GM12878 (cell line): ENCODE data around the gene RGS6. TPM values are rescaled to one million over a fixed set of nuclear protein-coding genes. Genes with fewer than 3 reads are reported as not detected.

ENCODE experiments used
- ATAC-seq: fragments of 200-7000 bp; cut with Tn5 transposase; 3 replicates; pipeline ENCODE4 v1.9.1; 2020; ENCODE audit warnings: mild to moderate bottlenecking, moderate library complexity
- BruUV-seq: library from RNA; stranded (reverse); fragments of 400-500 nt; replicated peaks from 2 replicates; lab custom pipeline; 2021; lab: Mats Ljungman, UMichigan
- CTCF ChIA-PET: fragments of 300-600 bp; sonication (Branson Sonifier 250); formaldehyde crosslinking; extraction: SDS; loops from one replicate; lab custom pipeline; 2021; ENCODE audit warnings: inconsistent platforms; lab: Yijun Ruan, JAX
- POLR2A ChIA-PET: fragments of 350-600 bp; formaldehyde crosslinking; extraction: SDS; loops from one replicate; lab custom pipeline; 2021; ENCODE audit warnings: inconsistent platforms; lab: Charles Lee
- RAD21 ChIA-PET: fragments of 300-600 bp; sonication (Branson Sonifier 250); formaldehyde crosslinking; loops from one replicate; lab custom pipeline; 2023; ENCODE audit warnings: antibody characterized with exemption; ENCODE audit not compliant: unreplicated experiment; lab: Charles Lee
- SMC1A ChIA-PET: fragments of 300-600 bp; sonication (Branson Sonifier 250); formaldehyde crosslinking; loops from one replicate; lab custom pipeline; 2023; ENCODE audit not compliant: unreplicated experiment, uncharacterized antibody; lab: Charles Lee
- DNase-seq: peaks from one replicate; pipeline ENCODE4 v3.0.0-alpha.2; 2011; ENCODE audit warnings: low read depth, low spot score
- FAIRE-seq: peaks from 3 replicates; lab custom pipeline; 2011; peaks lifted over from hg19 to GRCh38; lab: Jason Lieb, UNC
- H2AFZ ChIP-seq: 2 replicates; pipeline ENCODE4 v1.6.0; 2011; ENCODE audit warnings: low read depth, low read length, control low read depth; ENCODE audit not compliant: control insufficient read depth
- H3K27ac ChIP-seq: 2 replicates; pipeline ENCODE4 v1.5.1; 2011; ENCODE audit warnings: control low read depth; ENCODE audit not compliant: control insufficient read depth, insufficient read depth
- H3K27me3 ChIP-seq, 2 experiments: replicated peaks in 1 of 2; 2 replicates each; pipeline versions ENCODE4 v1.6.0 to v1.6.1; 2011; ENCODE audit warnings: low read length in 1 of 2; ENCODE audit not compliant: control insufficient read depth in 2 of 2, insufficient read depth in 2 of 2
- H3K36me3 ChIP-seq, 2 experiments: 2 replicates each; pipeline ENCODE4 v1.5.1; 2011; ENCODE audit warnings: low read length in 1 of 2; ENCODE audit not compliant: control insufficient read depth in 2 of 2, insufficient read depth in 2 of 2
- H3K4me1 ChIP-seq: 2 replicates; pipeline ENCODE4 v1.6.1; 2011; ENCODE audit warnings: mild to moderate bottlenecking, low read length, moderate library complexity, mixed read lengths; ENCODE audit not compliant: control insufficient read depth, insufficient read depth
- H3K4me2 ChIP-seq: 2 replicates; pipeline ENCODE4 v1.6.0; 2011; ENCODE audit warnings: control low read depth; ENCODE audit not compliant: control insufficient read depth, insufficient read depth
- H3K4me3 ChIP-seq: fragments of 200-600 bp; sonication (generic); 2 replicates; pipeline ENCODE4 v1.5.1; 2016
- H3K79me2 ChIP-seq: 2 replicates; pipeline ENCODE4 v1.6.0; 2011; ENCODE audit warnings: low read length; ENCODE audit not compliant: control insufficient read depth, insufficient read depth
- H3K9ac ChIP-seq: 2 replicates; pipeline ENCODE4 v1.8.0; 2011; ENCODE audit warnings: low read length, control low read depth, mixed read lengths; ENCODE audit not compliant: control insufficient read depth, insufficient read depth
- H3K9me3 ChIP-seq: replicated peaks from 3 replicates; pipeline ENCODE4 v1.5.1; 2011; ENCODE audit warnings: mild to moderate bottlenecking, low read length; ENCODE audit not compliant: control insufficient read depth, insufficient read depth
- H4K20me1 ChIP-seq: 2 replicates; pipeline ENCODE4 v1.6.0; 2011; ENCODE audit not compliant: control insufficient read depth, insufficient read depth
- ASH2L ChIP-seq: fragments of 300-600, 200-600 bp; sonication (generic); IDR thresholded peaks from 2 replicates; pipeline ENCODE4 v1.6.1; 2017; ENCODE audit warnings: low read depth, mild to moderate bottlenecking, borderline replicate concordance
- JUNB ChIP-seq: IDR thresholded peaks from 2 replicates; pipeline ENCODE4 v1.6.1; 2016; ENCODE audit warnings: antibody characterized with exemption, mild to moderate bottlenecking
- NFIC ChIP-seq: IDR thresholded peaks from 2 replicates; pipeline ENCODE4 v1.6.1; 2012; ENCODE audit warnings: low read depth, mild to moderate bottlenecking, inconsistent platforms, low read length, moderate library complexity
- ZNF622 ChIP-seq: fragments of 450-650 bp; IDR thresholded peaks from 2 replicates; pipeline ENCODE4 v1.6.1; 2017; ENCODE audit warnings: mild to moderate bottlenecking, inconsistent platforms
- whole genome bisulfite sequencing: methylation state at CpG from one replicate; pipeline ENCODE4 v1.1.6; 2016; ENCODE audit warnings: low lambda C conversion rate; ENCODE audit not compliant: insufficient replicate concordance, insufficient coverage; ENCODE audit errors: missing lambda C conversion rate; 5-methylcytosine and 5-hydroxymethylcytosine counted together
- in situ Hi-C: fragments of 300-500 bp; cut with MboI; formaldehyde crosslinking; loops from 9 replicates; pipeline ENCODE4 v1.14.3; 2018; ENCODE audit warnings: mixed read lengths
- intact Hi-C: fragments of 100-400 bp; cut with micrococcal nuclease; formaldehyde crosslinking; loops from one replicate; pipeline ENCODE4 v1.14.2; 2022; ENCODE audit not compliant: unreplicated experiment
- polyA plus RNA-seq, 11 experiments: library from polyadenylated mRNA; depleted of rRNA in 4 of 11; unstranded in 6 of 11; stranded (reverse) in 5 of 11; fragments of >200 nt; fragmentation: Nextera tagmentation in 4 of 11; fragmentation: Illumina TruSeq in 1 of 11; extraction: Ambion mirVana in 4 of 11; extraction: Trizol in 1 of 11; gene quantifications; 1 replicate in 1 of 11; 2 replicates in 10 of 11; pipeline versions ENCODE4 v1.2.1 to v1.2.3, GENCODE V29; 2011 to 2016; ENCODE audit warnings: inconsistent platforms in 2 of 11, missing spikeins in 2 of 11, low read depth in 1 of 11
- total RNA-seq, 4 experiments: library from RNA; depleted of rRNA in 3 of 4; stranded (reverse); fragments of >200 nt in 3 of 4; fragmentation: Illumina TruSeq in 1 of 4; extraction: Trizol in 1 of 4; gene quantifications; 2 replicates each; pipeline versions ENCODE4 v1.2.1 to v1.2.3, GENCODE V29; 2013 to 2021
- TF ChIP-seq, protein P1 (sequence below): IDR thresholded peaks from 2 replicates; pipeline ENCODE4 v1.6.1; 2012; ENCODE audit warnings: low read depth, low read length, improper control_type of control experiment

Gene RGS6
- total and polyA plus RNA-seq, 10 of the 15 experiments (the other 5 are each of a cell fraction or from before 2014, with no cell fraction given): 3.9 to 18.1 (median 12.4) TPM

DNA sequence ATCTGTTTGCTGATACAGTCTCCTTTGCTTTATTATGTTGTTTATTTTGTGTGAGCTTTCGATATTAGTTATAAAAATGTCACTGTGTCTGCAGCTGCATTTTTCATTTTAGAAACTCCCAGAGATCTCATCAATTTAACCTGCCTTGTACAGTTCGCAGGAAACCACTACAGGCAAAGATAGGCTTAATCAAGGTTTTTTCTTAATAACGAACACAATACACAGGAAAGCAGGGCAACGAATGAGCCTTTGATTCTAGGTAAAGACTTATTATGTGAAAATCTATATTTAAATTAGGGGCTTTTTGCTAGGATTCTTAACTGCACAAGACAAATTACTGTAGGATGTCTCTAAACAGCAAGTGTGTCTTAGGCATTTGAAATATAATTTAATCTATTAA, 191.9 kb downstream of the RGS6 start:
- H3K4me3 ChIP-seq: no peak overlapping the region
- no peaks in the 10 kb centered on the region; the same call in 2 of the 3 replicates for H3K9me3 ChIP-seq
- ChIA-PET POLR2A (interaction anchor here (0.6 to 1.0 kb wide), 2 partner anchors 9 to 157 kb away, joined by 3 read pairs; no protein-coding TSS in a partner anchor), CTCF (interaction anchor here (0.6 to 3.3 kb wide), 7 partner anchors 17 to 1074 kb away, joined by 3 to 18 read pairs (median 4); no protein-coding TSS in a partner anchor), SMC1A (interaction anchor here (0.7 to 6.8 kb wide), 13 partner anchors 17 to 168 kb away, joined by 3 to 31 read pairs (median 3); no protein-coding TSS in a partner anchor), RAD21 (interaction anchor here (0.8 to 2.0 kb wide), 6 partner anchors 11 to 101 kb away, joined by 3 to 5 read pairs (median 4); no protein-coding TSS in a partner anchor)
- H3K27ac ChIP-seq: no peak overlapping the region
- peak; percentile 25 for ATAC-seq
- DNase-seq: no peak
- BruUV-seq: no TSS peak
- no peak for FAIRE-seq
- no peaks in the 10 kb centered on the region for H3K4me1 ChIP-seq
- WGBS: 0% methylated on average over 4 of the region's 4 CpGs
- no peak overlapping the region for H3K4me2 ChIP-seq
- TF ChIP-seq NFIC: peak; percentile 14; the same call in 1 of the 2 replicates
- peak; percentile 16; the same call in 1 of the 2 replicates for TF ChIP-seq JUNB
- TF ChIP-seq ASH2L: no peak
- H2AFZ ChIP-seq: no peak overlapping the region
- in situ Hi-C loops (no loop called here), intact Hi-C loops (no loop called here)
- peaks cover 0 to 9% of the 10 kb centered on the region in 2 experiments; a peak in 1 of 4 replicates for H3K27me3 ChIP-seq
- H4K20me1 ChIP-seq: no peaks in the 10 kb centered on the region
- no peaks in the 10 kb centered on the region for H3K79me2 ChIP-seq
- H3K36me3 ChIP-seq: no peaks in the 10 kb centered on the region
- no peak overlapping the region for H3K9ac ChIP-seq

DNA sequence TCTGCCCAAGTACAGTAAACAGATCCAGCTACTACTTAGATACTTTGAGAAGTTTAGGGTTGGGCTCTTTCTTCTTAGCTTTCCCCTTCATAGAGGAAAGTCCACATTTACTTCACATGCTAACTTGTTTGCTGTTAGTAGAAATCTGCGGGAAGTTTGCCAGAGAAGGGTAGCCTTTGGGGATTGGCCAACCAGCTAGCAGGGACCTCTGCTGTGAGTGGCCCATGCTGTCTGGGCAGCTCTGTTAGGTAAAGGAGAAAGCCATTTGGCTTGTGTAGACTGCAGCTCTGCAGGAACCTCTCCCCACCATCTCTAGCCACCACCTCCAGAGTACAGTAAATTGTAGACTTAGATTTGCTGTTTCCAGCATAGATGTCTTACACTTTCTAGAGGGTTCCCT, 193.9 kb downstream of the RGS6 start:
- no peak for TF ChIP-seq ZNF622
- TF ChIP-seq, protein P1, sequence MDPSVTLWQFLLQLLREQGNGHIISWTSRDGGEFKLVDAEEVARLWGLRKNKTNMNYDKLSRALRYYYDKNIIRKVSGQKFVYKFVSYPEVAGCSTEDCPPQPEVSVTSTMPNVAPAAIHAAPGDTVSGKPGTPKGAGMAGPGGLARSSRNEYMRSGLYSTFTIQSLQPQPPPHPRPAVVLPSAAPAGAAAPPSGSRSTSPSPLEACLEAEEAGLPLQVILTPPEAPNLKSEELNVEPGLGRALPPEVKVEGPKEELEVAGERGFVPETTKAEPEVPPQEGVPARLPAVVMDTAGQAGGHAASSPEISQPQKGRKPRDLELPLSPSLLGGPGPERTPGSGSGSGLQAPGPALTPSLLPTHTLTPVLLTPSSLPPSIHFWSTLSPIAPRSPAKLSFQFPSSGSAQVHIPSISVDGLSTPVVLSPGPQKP: no peak
- TF ChIP-seq, all 136 proteins: peak for 0
- H3K9ac ChIP-seq: no peak overlapping the region
- WGBS: 50% methylated on average over 1 of the region's 1 CpG
- no peak overlapping the region for H3K4me2 ChIP-seq
- no TSS peak for BruUV-seq
- intact Hi-C loops: no loop called here
- H3K4me1 ChIP-seq: no peaks in the 10 kb centered on the region
- H3K79me2 ChIP-seq: no peaks in the 10 kb centered on the region
- H3K27me3 ChIP-seq: peaks cover 0 to 9% of the 10 kb centered on the region in 2 experiments; a peak in 1 of 4 replicates
- no peak overlapping the region for H2AFZ ChIP-seq
- H3K4me3 ChIP-seq: no peak overlapping the region
- no peak for DNase-seq
- no peak for FAIRE-seq
- no peaks in the 10 kb centered on the region for H4K20me1 ChIP-seq
- ChIA-PET RAD21 (interaction anchor here (0.7 to 1.6 kb wide), 2 partner anchors 14 to 112 kb away, joined by 3 to 4 read pairs; no protein-coding TSS in a partner anchor), POLR2A (no interaction called here), SMC1A (interaction anchor here (0.9 to 6.8 kb wide), 2 partner anchors 8 to 23 kb away, joined by 4 to 31 read pairs; no protein-coding TSS in a partner anchor), CTCF (interaction anchor here (1.1 to 1.3 kb wide), 3 partner anchors 15 to 24 kb away, joined by 3 to 10 read pairs (median 3); no protein-coding TSS in a partner anchor)
- in situ Hi-C loops: no loop called here
- no peaks in the 10 kb centered on the region; the same call in 2 of the 3 replicates for H3K9me3 ChIP-seq
- H3K27ac ChIP-seq: no peak overlapping the region
- H3K36me3 ChIP-seq: no peaks in the 10 kb centered on the region
- no peak for ATAC-seq
